Keratinocyte (primary cell): Measurements from ENCODE around the gene WNT6.

ENCODE experiments used
- EZH2 ChIP-seq: IDR thresholded peaks from one replicate; pipeline ENCODE4 v1.6.1; 2012; ENCODE audit warnings: inconsistent platforms, mild to moderate bottlenecking, low read length, moderate library complexity
- TF ChIP-seq, protein P1 (sequence below), 3 experiments: IDR thresholded peaks in 1 of 3; conservative IDR thresholded peaks in 1 of 3; optimal IDR thresholded peaks in 1 of 3; 2 replicates in 2 of 3; 3 replicates in 1 of 3; pipeline versions ENCODE3 to v1.5.1; 2011; ENCODE audit warnings: low read length in 3 of 3, mild to moderate bottlenecking in 3 of 3, moderate library complexity in 2 of 3, control low read depth in 1 of 3, inconsistent platforms in 1 of 3; ENCODE audit not compliant: insufficient read depth in 2 of 3; ENCODE audit errors: extremely low read depth in 1 of 3

DNA sequence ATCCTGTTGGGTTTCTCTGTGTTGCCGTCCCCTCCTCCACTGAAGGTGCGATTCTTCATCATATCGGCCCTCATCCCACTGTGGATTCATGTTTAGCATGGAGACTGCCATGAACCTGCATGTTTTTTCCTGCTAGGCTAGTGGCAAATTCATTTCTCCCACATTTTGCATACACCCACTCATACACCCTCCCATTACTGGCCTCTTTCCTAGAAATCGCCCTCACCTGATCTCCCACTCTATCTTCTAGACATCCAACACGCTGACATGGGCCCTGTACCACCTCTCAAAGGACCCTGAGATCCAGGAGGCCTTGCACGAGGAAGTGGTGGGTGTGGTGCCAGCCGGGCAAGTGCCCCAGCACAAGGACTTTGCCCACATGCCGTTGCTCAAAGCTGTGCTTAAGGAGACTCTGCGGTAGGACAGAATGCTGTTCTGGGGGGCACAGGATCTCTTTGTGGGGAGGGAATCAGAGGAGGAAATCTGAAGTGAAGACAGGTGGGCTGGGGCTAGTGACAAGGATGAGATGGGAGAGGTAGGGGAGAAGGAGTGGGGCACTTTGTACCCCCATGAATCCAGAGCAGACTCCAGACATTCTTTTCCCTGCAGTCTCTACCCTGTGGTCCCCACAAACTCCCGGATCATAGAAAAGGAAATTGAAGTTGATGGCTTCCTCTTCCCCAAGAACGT, 45.7 kb upstream of the WNT6 start:
- TF ChIP-seq, protein P1, sequence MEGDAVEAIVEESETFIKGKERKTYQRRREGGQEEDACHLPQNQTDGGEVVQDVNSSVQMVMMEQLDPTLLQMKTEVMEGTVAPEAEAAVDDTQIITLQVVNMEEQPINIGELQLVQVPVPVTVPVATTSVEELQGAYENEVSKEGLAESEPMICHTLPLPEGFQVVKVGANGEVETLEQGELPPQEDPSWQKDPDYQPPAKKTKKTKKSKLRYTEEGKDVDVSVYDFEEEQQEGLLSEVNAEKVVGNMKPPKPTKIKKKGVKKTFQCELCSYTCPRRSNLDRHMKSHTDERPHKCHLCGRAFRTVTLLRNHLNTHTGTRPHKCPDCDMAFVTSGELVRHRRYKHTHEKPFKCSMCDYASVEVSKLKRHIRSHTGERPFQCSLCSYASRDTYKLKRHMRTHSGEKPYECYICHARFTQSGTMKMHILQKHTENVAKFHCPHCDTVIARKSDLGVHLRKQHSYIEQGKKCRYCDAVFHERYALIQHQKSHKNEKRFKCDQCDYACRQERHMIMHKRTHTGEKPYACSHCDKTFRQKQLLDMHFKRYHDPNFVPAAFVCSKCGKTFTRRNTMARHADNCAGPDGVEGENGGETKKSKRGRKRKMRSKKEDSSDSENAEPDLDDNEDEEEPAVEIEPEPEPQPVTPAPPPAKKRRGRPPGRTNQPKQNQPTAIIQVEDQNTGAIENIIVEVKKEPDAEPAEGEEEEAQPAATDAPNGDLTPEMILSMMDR (optimal IDR thresholded peaks at IDR 0.05 in 1 of 3, IDR thresholded peaks at IDR 0.05 in 1 of 3, conservative IDR thresholded peaks at IDR 0.05 in 1 of 3; ENCODE audit: extremely low read depth in 1 of 3, insufficient read depth in 2 of 3, low read length in 3 of 3), result no peak
- no peak for TF ChIP-seq EZH2
